Dendritic cell treated with granulocyte-macrophage colony-stimulating factor and Interleukin-4, amounts not matched to agents 40 ng/mL and 50 ng/mL, for 4 days (primary cell): Measurements from ENCODE around the gene TAF6.
"Not testable (repeated sequence)": the region's sequence is repeated elsewhere in the genome, so short reads cannot be mapped to it uniquely, and the experiment has no call there.

Experiments used
- H3K27ac Mint-ChIP-seq: one replicate; pipeline ENCODE4 v1.8.0; 2022; ENCODE audit warnings: mild to moderate bottlenecking, mixed read lengths
- H3K27me3 Mint-ChIP-seq: one replicate; pipeline ENCODE4 v1.8.0; 2022; ENCODE audit warnings: mild to moderate bottlenecking, mixed read lengths
- H3K36me3 Mint-ChIP-seq: one replicate; pipeline ENCODE4 v1.8.0; 2022; ENCODE audit warnings: low read depth, mixed read lengths
- H3K4me1 Mint-ChIP-seq: one replicate; pipeline ENCODE4 v1.8.0; 2022; ENCODE audit warnings: low read depth, mixed read lengths
- H3K4me3 Mint-ChIP-seq: one replicate; pipeline ENCODE4 v1.8.0; 2022; ENCODE audit warnings: mild to moderate bottlenecking, moderate library complexity, mixed read lengths
- H3K9me3 Mint-ChIP-seq: one replicate; pipeline ENCODE4 v1.8.0; 2022; ENCODE audit warnings: mixed read lengths
- intact Hi-C: fragments of 100-400 bp; cut with micrococcal nuclease; formaldehyde crosslinking; loops from one replicate; pipeline ENCODE4 v1.15.0; 2022

TAF6 gene

GRCh38 chr7:100137851-100138760, 18.9 kb upstream of the TAF6 start:
- intact Hi-C loops, result no loop called here
- Mint-ChIP-seq H3K4me3 (no peak overlapping the region), H3K9me3 (no peaks in the 10 kb centered on the region)

GRCh38 chr7:100132697-100133151, 13.6 kb upstream of the TAF6 start:
- H3K4me1 Mint-ChIP-seq, result peaks cover 22% of the 10 kb centered on the region
- no peaks in the 10 kb centered on the region for H3K36me3 Mint-ChIP-seq
- no peak overlapping the region for H3K27ac Mint-ChIP-seq
- H3K9me3 Mint-ChIP-seq, result no peaks in the 10 kb centered on the region
- intact Hi-C loops, result loop anchor here (1.0 kb wide), 2 partner anchors 85 to 138 kb away; no protein-coding TSS in a partner anchor
- H3K27me3 Mint-ChIP-seq, result peaks cover 28% of the 10 kb centered on the region
- no peak overlapping the region for H3K4me3 Mint-ChIP-seq

More at GRCh38 chr7:100137851-100138760, 18.9 kb upstream of the TAF6 start:
- no peaks in the 10 kb centered on the region for H3K36me3 Mint-ChIP-seq
- H3K27me3 Mint-ChIP-seq, result peaks cover 8% of the 10 kb centered on the region
- H3K27ac Mint-ChIP-seq, result no peak overlapping the region
- H3K4me1 Mint-ChIP-seq, result peaks cover 25% of the 10 kb centered on the region

- Mint-ChIP-seq H3K27me3 (peaks cover 28% of the 10 kb centered on the region), H3K9me3 (no peaks in the 10 kb centered on the region), H3K4me3 (no peak overlapping the region), H3K4me1 (peaks cover 22% of the 10 kb centered on the region), H3K36me3 (peaks cover under 1% of the 10 kb centered on the region), H3K27ac (no peak overlapping the region)
- intact Hi-C loops, result loop anchor here (1.0 kb wide), 1 partner anchor 138 kb away; no protein-coding TSS in a partner anchor
Measured at GRCh38 chr7:100132126-100132525, 13.0 kb upstream of the TAF6 start.

- intact Hi-C loops, result no loop called here
- Mint-ChIP-seq H3K27me3 (peaks cover 28% of the 10 kb centered on the region), H3K36me3 (peaks cover 11% of the 10 kb centered on the region), H3K27ac (no peak overlapping the region), H3K4me1 (peaks cover 27% of the 10 kb centered on the region), H3K4me3 (no peak overlapping the region), H3K9me3 (no peaks in the 10 kb centered on the region)
Measured at GRCh38 chr7:100130608-100131453, 11.7 kb upstream of the TAF6 start.

- Mint-ChIP-seq H3K27me3 (peaks cover 23% of the 10 kb centered on the region), H3K4me1 (peaks cover 34% of the 10 kb centered on the region), H3K36me3 (peaks cover 11% of the 10 kb centered on the region)
- H3K27ac Mint-ChIP-seq, intact Hi-C loops, H3K4me3 Mint-ChIP-seq, H3K9me3 Mint-ChIP-seq: not testable (repeated sequence)
Measured at GRCh38 chr7:100130220-100130607, 11.1 kb upstream of the TAF6 start.

- no peaks in the 10 kb centered on the region for H3K9me3 Mint-ChIP-seq
- H3K27me3 Mint-ChIP-seq, result peaks cover 19% of the 10 kb centered on the region
- peaks cover 45% of the 10 kb centered on the region for H3K4me1 Mint-ChIP-seq
- H3K27ac Mint-ChIP-seq, result peak overlapping the region; percentile 99
- no peak overlapping the region for H3K4me3 Mint-ChIP-seq
- intact Hi-C loops, result no loop called here
- H3K36me3 Mint-ChIP-seq, result peaks cover 11% of the 10 kb centered on the region
Measured at GRCh38 chr7:100128637-100128963, 9.4 kb upstream of the TAF6 start.

- Mint-ChIP-seq H3K27ac (peak overlapping the region; percentile 99), H3K4me1 (peaks cover 45% of the 10 kb centered on the region)
Measured at GRCh38 chr7:100127866-100128636, 8.9 kb upstream of the TAF6 start.

GRCh38 chr7:100126931-100127865, 8.0 kb upstream of the TAF6 start, which contains the start of gene MBLAC1:
TSS of gene MBLAC1 (plus strand) at chr7:100126967. CDS start at chr7:100127396, 429 bp downstream.
- no peaks in the 10 kb centered on the region for H3K9me3 Mint-ChIP-seq
- peaks cover 48% of the 10 kb centered on the region for H3K4me1 Mint-ChIP-seq
- peak within 1 kb of the TSS; percentile 99 for H3K27ac Mint-ChIP-seq
- intact Hi-C loops, result loop anchor here (1.0 to 2.0 kb wide), 3 partner anchors 8 to 46 kb away; partner anchors contain the start of genes AP4M1, CNPY4, MCM7 and TAF6
- peaks cover 17% of the 10 kb centered on the region for H3K27me3 Mint-ChIP-seq
- peaks cover 20% of the 10 kb centered on the region for H3K36me3 Mint-ChIP-seq
- H3K4me3 Mint-ChIP-seq, result peak within 1 kb of the TSS; percentile 98

More at GRCh38 chr7:100127866-100128636, 8.9 kb upstream of the TAF6 start:
- Mint-ChIP-seq H3K27me3 (peaks cover 19% of the 10 kb centered on the region), H3K4me3 (peak overlapping the region; percentile 98), H3K9me3 (no peaks in the 10 kb centered on the region), H3K36me3 (peaks cover 13% of the 10 kb centered on the region)
- intact Hi-C loops, result loop anchor here (1.0 to 2.0 kb wide), 3 partner anchors 9 to 47 kb away; partner anchors contain the start of genes AP4M1, CNPY4, MCM7 and TAF6

- peak overlapping the region; percentile 98 for H3K4me3 Mint-ChIP-seq
- intact Hi-C loops, result loop anchor here (2.0 kb wide), 2 partner anchors 26 to 46 kb away; partner anchors contain the start of genes AP4M1, MCM7 and ZNF3
- H3K27me3 Mint-ChIP-seq, result peaks cover 16% of the 10 kb centered on the region
- H3K4me1 Mint-ChIP-seq, result peaks cover 49% of the 10 kb centered on the region
- peaks cover 20% of the 10 kb centered on the region for H3K36me3 Mint-ChIP-seq
- peak overlapping the region; percentile 99 for H3K27ac Mint-ChIP-seq
- no peaks in the 10 kb centered on the region for H3K9me3 Mint-ChIP-seq
Measured at GRCh38 chr7:100126239-100126930, 7.2 kb upstream of the TAF6 start.

GRCh38 chr7:100124301-100125230, 5.4 kb upstream of the TAF6 start:
- Mint-ChIP-seq H3K4me3 (peak overlapping the region; percentile 5), H3K36me3 (peaks cover 22% of the 10 kb centered on the region), H3K9me3 (no peaks in the 10 kb centered on the region), H3K4me1 (peaks cover 54% of the 10 kb centered on the region), H3K27me3 (peaks cover 10% of the 10 kb centered on the region), H3K27ac (peak overlapping the region; percentile 99)
- intact Hi-C loops, result no loop called here

GRCh38 chr7:100122568-100122967, 3.4 kb upstream of the TAF6 start:
- Mint-ChIP-seq H3K27me3 (no peaks in the 10 kb centered on the region), H3K4me1 (peaks cover 64% of the 10 kb centered on the region), H3K36me3 (peaks cover 33% of the 10 kb centered on the region), H3K9me3 (no peaks in the 10 kb centered on the region), H3K4me3 (no peak overlapping the region), H3K27ac (peak overlapping the region; percentile 35)
- intact Hi-C loops, result no loop called here
